ENCODE results near the gene ZNF560.

ZNF560 gene

GRCh38 chr19:9528757-9529336 is 30.4 kb upstream of the ZNF560 start:
- TF ChIP-seq, protein P1, sequence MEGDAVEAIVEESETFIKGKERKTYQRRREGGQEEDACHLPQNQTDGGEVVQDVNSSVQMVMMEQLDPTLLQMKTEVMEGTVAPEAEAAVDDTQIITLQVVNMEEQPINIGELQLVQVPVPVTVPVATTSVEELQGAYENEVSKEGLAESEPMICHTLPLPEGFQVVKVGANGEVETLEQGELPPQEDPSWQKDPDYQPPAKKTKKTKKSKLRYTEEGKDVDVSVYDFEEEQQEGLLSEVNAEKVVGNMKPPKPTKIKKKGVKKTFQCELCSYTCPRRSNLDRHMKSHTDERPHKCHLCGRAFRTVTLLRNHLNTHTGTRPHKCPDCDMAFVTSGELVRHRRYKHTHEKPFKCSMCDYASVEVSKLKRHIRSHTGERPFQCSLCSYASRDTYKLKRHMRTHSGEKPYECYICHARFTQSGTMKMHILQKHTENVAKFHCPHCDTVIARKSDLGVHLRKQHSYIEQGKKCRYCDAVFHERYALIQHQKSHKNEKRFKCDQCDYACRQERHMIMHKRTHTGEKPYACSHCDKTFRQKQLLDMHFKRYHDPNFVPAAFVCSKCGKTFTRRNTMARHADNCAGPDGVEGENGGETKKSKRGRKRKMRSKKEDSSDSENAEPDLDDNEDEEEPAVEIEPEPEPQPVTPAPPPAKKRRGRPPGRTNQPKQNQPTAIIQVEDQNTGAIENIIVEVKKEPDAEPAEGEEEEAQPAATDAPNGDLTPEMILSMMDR (conservative IDR thresholded peaks at IDR 0.05; ENCODE audit: control insufficient read depth, insufficient read depth, low read depth, low read length) = no peak
- H3K4me3 ChIP-seq (ENCODE audit: control insufficient read depth, low read depth, low read length) = no peak overlapping the region
- peak; percentile 32 for DNase-seq (ENCODE audit: low read depth)

GRCh38 chr19:9523885-9524474 is 25.6 kb upstream of the ZNF560 start:
- DNase-seq (ENCODE audit: low read depth) = peak; percentile 6
- no peak overlapping the region for H3K4me3 ChIP-seq (ENCODE audit: control insufficient read depth, low read depth, low read length)
- TF ChIP-seq, protein P1 (conservative IDR thresholded peaks at IDR 0.05; ENCODE audit: control insufficient read depth, insufficient read depth, low read depth, low read length) = no peak

- H3K4me3 ChIP-seq (ENCODE audit: control insufficient read depth, low read depth, low read length) = no peak overlapping the region
- DNase-seq (ENCODE audit: low read depth) = no peak
- TF ChIP-seq, protein P1 (conservative IDR thresholded peaks at IDR 0.05; ENCODE audit: control insufficient read depth, insufficient read depth, low read depth, low read length) = no peak
Observed at GRCh38 chr19:9507285-9507684, 8.9 kb upstream of the ZNF560 start.

DNA sequence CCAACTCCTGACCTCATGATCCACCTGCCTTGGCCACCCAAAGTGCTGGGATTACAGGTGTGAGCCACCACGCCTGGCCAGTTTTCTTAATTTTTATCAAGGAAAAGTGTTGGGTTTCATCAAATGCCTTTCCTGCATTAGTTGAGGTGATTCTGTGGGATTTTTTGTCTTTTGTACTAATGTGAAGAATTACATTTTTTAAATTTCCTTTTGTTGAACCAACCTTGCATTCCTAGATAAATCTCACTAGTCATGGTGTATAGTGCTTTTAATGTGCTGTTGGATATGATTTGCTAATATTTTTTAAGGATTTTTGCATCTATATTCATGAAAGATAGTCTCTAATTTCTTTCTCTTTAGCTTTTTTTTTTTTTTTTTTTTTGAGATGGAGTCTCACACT is 2.4 kb upstream of the ZNF560 start:
- DNase-seq (ENCODE audit: low read depth) = no peak
- H3K4me3 ChIP-seq (ENCODE audit: control insufficient read depth, low read depth, low read length) = no peak overlapping the region
- TF ChIP-seq, protein P1 (conservative IDR thresholded peaks at IDR 0.05; ENCODE audit: control insufficient read depth, insufficient read depth, low read depth, low read length) = no peak

- TF ChIP-seq, protein P1 (conservative IDR thresholded peaks at IDR 0.05; ENCODE audit: control insufficient read depth, insufficient read depth, low read depth, low read length) = no peak
- DNase-seq (ENCODE audit: low read depth) = no peak
- no peak overlapping the region for H3K4me3 ChIP-seq (ENCODE audit: control insufficient read depth, low read depth, low read length)
Observed at GRCh38 chr19:9494096-9494495, 4.3 kb downstream of the ZNF560 start.

- TF ChIP-seq, protein P1 (conservative IDR thresholded peaks at IDR 0.05; ENCODE audit: control insufficient read depth, insufficient read depth, low read depth, low read length) = no peak
- no peak for DNase-seq (ENCODE audit: low read depth)
Observed at GRCh38 chr19:9487016-9487415, 11.4 kb downstream of the ZNF560 start.

More at GRCh38 chr19:9487016-9487415, 11.4 kb downstream of the ZNF560 start:
- no peak overlapping the region for H3K4me3 ChIP-seq (ENCODE audit: control insufficient read depth, low read depth, low read length)

Data from fibroblast of mammary gland (primary cell).